Activated CD8-positive, alpha-beta T cell treated with anti-CD3 and anti-CD28 coated beads for 36 hours (primary cell): ENCODE measurements around the gene TRPC4AP. TPM values are rescaled to one million over a fixed set of nuclear protein-coding genes. Genes with fewer than 3 reads are reported as not detected.

Experiments used
- ATAC-seq: fragments of 200-7000 bp; cut with Tn5 transposase; one replicate; pipeline ENCODE4 v1.10.0; 2021; ENCODE audit warnings: mild to moderate bottlenecking, moderate library complexity
- CTCF ChIA-PET: fragments of 350-600 bp; sonication (Branson Sonifier 250); formaldehyde crosslinking; loops from one replicate; lab custom pipeline; 2021; ENCODE audit warnings: antibody characterized with exemption; lab: Charles Lee
- POLR2A ChIA-PET: fragments of 350-600 bp; sonication (Branson Sonifier 250); formaldehyde crosslinking; loops from one replicate; lab custom pipeline; 2021; ENCODE audit warnings: antibody characterized with exemption; lab: Charles Lee
- DNase-seq: peaks from one replicate; pipeline ENCODE4 v3.0.0-alpha.2; 2020
- H3K27ac Mint-ChIP-seq: one replicate; pipeline ENCODE4 v1.8.0; 2021; ENCODE audit warnings: mild to moderate bottlenecking, mixed read lengths
- H3K27me3 Mint-ChIP-seq: one replicate; pipeline ENCODE4 v1.8.0; 2021; ENCODE audit warnings: mixed read lengths
- H3K36me3 Mint-ChIP-seq: one replicate; pipeline ENCODE4 v1.8.0; 2021; ENCODE audit warnings: low read depth, mixed read lengths
- H3K4me1 Mint-ChIP-seq: one replicate; pipeline ENCODE4 v1.8.0; 2021; ENCODE audit warnings: low read depth, mixed read lengths
- H3K4me3 Mint-ChIP-seq: one replicate; pipeline ENCODE4 v1.8.0; 2021; ENCODE audit warnings: mild to moderate bottlenecking, moderate library complexity, mixed read lengths
- H3K9me3 Mint-ChIP-seq: one replicate; pipeline ENCODE4 v1.8.0; 2021; ENCODE audit warnings: mixed read lengths
- intact Hi-C: fragments of 100-400 bp; cut with micrococcal nuclease; formaldehyde crosslinking; loops from one replicate; pipeline ENCODE4 v1.10.0; 2022
- total RNA-seq, 2 experiments: library from RNA; stranded (reverse); gene quantifications; one replicate each; pipeline ENCODE4 v1.2.3, GENCODE V29; 2021
- TF ChIP-seq, protein P1 (sequence below): fragments of 200-600 bp; IDR thresholded peaks from one replicate; pipeline ENCODE4 v1.8.0; 2022; ENCODE audit warnings: antibody characterized with exemption, mild to moderate bottlenecking

Gene TRPC4AP
- total RNA-seq, 2 experiments from 2014 or later, result 34.2 to 38.2 TPM

GRCh38 chr20:35091816-35092523 is 637 bp downstream of the TRPC4AP start:
- H3K27me3 Mint-ChIP-seq, result no peaks in the 10 kb centered on the region
- peak overlapping the region; percentile 84 for H3K4me3 Mint-ChIP-seq
- peaks cover 23% of the 10 kb centered on the region for H3K36me3 Mint-ChIP-seq
- H3K4me1 Mint-ChIP-seq, result peaks cover 54% of the 10 kb centered on the region
- POLR2A ChIA-PET, result interaction anchor here (1.3 to 3.0 kb wide), 2 partner anchors 9 to 42 kb away, joined by 4 to 11 read pairs; no protein-coding TSS in a partner anchor
- CTCF ChIA-PET, result interaction anchor here (0.8 to 1.3 kb wide), 2 partner anchors 23 to 217 kb away, joined by 3 to 4 read pairs; no protein-coding TSS in a partner anchor
- DNase-seq, result peak; percentile 17
- TF ChIP-seq, protein P1, sequence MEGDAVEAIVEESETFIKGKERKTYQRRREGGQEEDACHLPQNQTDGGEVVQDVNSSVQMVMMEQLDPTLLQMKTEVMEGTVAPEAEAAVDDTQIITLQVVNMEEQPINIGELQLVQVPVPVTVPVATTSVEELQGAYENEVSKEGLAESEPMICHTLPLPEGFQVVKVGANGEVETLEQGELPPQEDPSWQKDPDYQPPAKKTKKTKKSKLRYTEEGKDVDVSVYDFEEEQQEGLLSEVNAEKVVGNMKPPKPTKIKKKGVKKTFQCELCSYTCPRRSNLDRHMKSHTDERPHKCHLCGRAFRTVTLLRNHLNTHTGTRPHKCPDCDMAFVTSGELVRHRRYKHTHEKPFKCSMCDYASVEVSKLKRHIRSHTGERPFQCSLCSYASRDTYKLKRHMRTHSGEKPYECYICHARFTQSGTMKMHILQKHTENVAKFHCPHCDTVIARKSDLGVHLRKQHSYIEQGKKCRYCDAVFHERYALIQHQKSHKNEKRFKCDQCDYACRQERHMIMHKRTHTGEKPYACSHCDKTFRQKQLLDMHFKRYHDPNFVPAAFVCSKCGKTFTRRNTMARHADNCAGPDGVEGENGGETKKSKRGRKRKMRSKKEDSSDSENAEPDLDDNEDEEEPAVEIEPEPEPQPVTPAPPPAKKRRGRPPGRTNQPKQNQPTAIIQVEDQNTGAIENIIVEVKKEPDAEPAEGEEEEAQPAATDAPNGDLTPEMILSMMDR, result no peak
- ATAC-seq, result peak; percentile 5
- H3K9me3 Mint-ChIP-seq, result no peaks in the 10 kb centered on the region
- peak overlapping the region; percentile 87 for H3K27ac Mint-ChIP-seq
- intact Hi-C loops, result loop anchor here (10.0 kb wide), 1 partner anchor 53 kb away; the partner anchor contains the start of gene EDEM2

GRCh38 chr20:35088231-35089145 is 4.1 kb downstream of the TRPC4AP start:
- ChIA-PET POLR2A (interaction anchor here (1.2 kb wide), 1 partner anchor 34 kb away, joined by 3 read pairs; no protein-coding TSS in a partner anchor), CTCF (interaction anchor here (0.6 to 1.6 kb wide), 2 partner anchors 8 to 33 kb away, joined by 3 to 6 read pairs; no protein-coding TSS in a partner anchor)
- no peak overlapping the region for H3K4me3 Mint-ChIP-seq
- intact Hi-C loops, result no loop called here
- peaks cover 51% of the 10 kb centered on the region for H3K4me1 Mint-ChIP-seq
- TF ChIP-seq, protein P1, result no peak
- ATAC-seq (no peak), DNase-seq (no peak)
- H3K27ac Mint-ChIP-seq, result peak overlapping the region; percentile 0
- H3K27me3 Mint-ChIP-seq, result no peaks in the 10 kb centered on the region
- peaks cover 23% of the 10 kb centered on the region for H3K36me3 Mint-ChIP-seq
- no peaks in the 10 kb centered on the region for H3K9me3 Mint-ChIP-seq

GRCh38 chr20:35087791-35088190 is 4.8 kb downstream of the TRPC4AP start:
- ChIA-PET CTCF (interaction anchor here (1.6 kb wide), 1 partner anchor 9 kb away, joined by 6 read pairs; no protein-coding TSS in a partner anchor), POLR2A (interaction anchor here (1.2 kb wide), 1 partner anchor 33 kb away, joined by 3 read pairs; no protein-coding TSS in a partner anchor)
- ATAC-seq (no peak), DNase-seq (no peak)
- Mint-ChIP-seq H3K36me3 (peaks cover 23% of the 10 kb centered on the region), H3K4me3 (no peak overlapping the region), H3K4me1 (peaks cover 46% of the 10 kb centered on the region), H3K27ac (no peak overlapping the region), H3K9me3 (no peaks in the 10 kb centered on the region), H3K27me3 (no peaks in the 10 kb centered on the region)
- intact Hi-C loops, result no loop called here
- TF ChIP-seq, protein P1, result no peak

GRCh38 chr20:35087355-35087754 is 5.3 kb downstream of the TRPC4AP start:
- TF ChIP-seq, protein P1, result no peak
- Mint-ChIP-seq H3K4me1 (peaks cover 47% of the 10 kb centered on the region), H3K4me3 (no peak overlapping the region), H3K36me3 (peaks cover 23% of the 10 kb centered on the region), H3K27ac (no peak overlapping the region), H3K27me3 (no peaks in the 10 kb centered on the region), H3K9me3 (no peaks in the 10 kb centered on the region)
- no peak for DNase-seq
- CTCF ChIA-PET, result interaction anchor here (1.6 kb wide), 1 partner anchor 9 kb away, joined by 6 read pairs; no protein-coding TSS in a partner anchor
- POLR2A ChIA-PET, result no interaction called here
- no peak for ATAC-seq
- intact Hi-C loops, result no loop called here
